Adipocyte (in vitro differentiated cells): Measurements from ENCODE around the gene LATS2.
A peak's percentile ranks its signal among the peaks of the same experiment; 100 is the strongest.
"Not testable (repeated sequence)": the region's sequence is repeated elsewhere in the genome, so short reads cannot be mapped to it uniquely, and the experiment has no call there.

Source experiments
- DNase-seq: peaks from one replicate; pipeline ENCODE4 v3.0.0-alpha.2; 2015; ENCODE audit warnings: low read depth
- H3K27me3 ChIP-seq: replicated peaks from 2 replicates; pipeline ENCODE4 v1.7.0; 2013; ENCODE audit warnings: mild to moderate bottlenecking, low read length, moderate library complexity; ENCODE audit not compliant: control insufficient read depth, insufficient read depth
- H3K36me3 ChIP-seq: 2 replicates; pipeline ENCODE4 v1.7.0; 2013; ENCODE audit warnings: low read length, mild to moderate bottlenecking, moderate library complexity; ENCODE audit not compliant: control insufficient read depth, insufficient read depth, severe bottlenecking
- H3K4me1 ChIP-seq: 2 replicates; pipeline ENCODE4 v1.7.0; 2013; ENCODE audit warnings: mild to moderate bottlenecking, low read length, moderate library complexity; ENCODE audit not compliant: control insufficient read depth, insufficient read depth
- H3K4me3 ChIP-seq: 2 replicates; pipeline ENCODE4 v1.7.0; 2013; ENCODE audit warnings: mild to moderate bottlenecking, low read length, moderate library complexity
- H3K9ac ChIP-seq: 2 replicates; pipeline ENCODE4 v1.7.0; 2013; ENCODE audit warnings: mild to moderate bottlenecking, low read length, moderate library complexity
- H3K9me3 ChIP-seq: 2 replicates; pipeline ENCODE4 v1.7.0; 2013; ENCODE audit warnings: mild to moderate bottlenecking, low read length, moderate library complexity; ENCODE audit not compliant: control insufficient read depth

LATS2 gene

DNA sequence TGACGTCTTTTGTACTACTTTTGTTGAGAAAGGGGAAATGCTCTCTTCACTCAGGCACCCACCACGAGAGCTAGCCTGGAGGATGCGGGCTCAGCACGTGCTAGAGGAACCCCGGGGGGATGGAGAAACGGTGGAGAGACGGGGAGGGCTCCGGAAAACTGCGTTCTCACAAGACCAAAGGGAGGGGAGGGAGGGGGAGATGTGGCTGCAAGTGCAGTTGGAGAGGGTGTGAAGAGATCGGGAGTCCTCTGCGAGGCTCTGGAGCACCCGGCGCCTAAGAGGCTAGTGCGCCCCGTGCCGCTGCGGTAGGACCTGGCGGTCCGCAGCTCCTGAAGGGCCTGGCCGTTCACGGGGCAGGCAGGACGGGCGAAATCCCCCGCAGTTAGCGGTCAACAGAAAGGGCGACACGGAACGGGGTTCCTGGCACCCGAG lies 115.4 kb downstream of the LATS2 start:
- H3K9me3 ChIP-seq: no peaks in the 10 kb centered on the region
- H3K4me3 ChIP-seq: peak overlapping the region; percentile 37
- peaks cover 11% of the 10 kb centered on the region for H3K27me3 ChIP-seq
- H3K9ac ChIP-seq: no peak overlapping the region
- peaks cover 6% of the 10 kb centered on the region for H3K4me1 ChIP-seq
- DNase-seq: no peak
- no peaks in the 10 kb centered on the region for H3K36me3 ChIP-seq

DNA sequence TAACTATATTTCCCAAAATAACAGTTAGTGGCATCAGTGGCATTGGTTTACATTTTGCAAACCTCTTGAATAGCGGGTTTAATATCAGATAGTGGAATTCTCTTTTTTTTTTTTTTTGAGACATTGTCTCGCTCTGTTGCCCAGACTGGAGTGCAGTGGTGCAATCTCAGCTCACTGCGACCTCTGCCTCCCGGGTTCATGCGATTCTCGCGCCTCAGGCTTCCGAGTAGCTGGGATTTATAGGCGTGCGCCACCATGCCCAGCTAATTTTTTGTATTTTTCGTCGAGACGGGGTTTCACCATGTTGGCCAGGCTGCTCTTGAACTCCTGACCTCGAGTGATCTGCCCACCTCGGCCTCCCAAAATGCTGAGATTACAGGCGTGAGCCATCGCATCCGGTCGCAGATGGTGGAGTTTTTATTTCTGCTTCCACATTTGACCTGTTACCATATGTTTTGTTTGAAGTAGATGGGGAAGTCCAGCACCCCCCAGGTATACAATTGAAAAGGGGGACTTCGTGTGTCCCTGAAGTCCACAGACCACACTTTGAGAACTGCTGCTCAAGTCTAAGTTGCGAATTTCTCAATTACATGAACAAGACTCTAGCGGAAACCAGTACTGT lies 118.3 kb downstream of the LATS2 start:
- Histone ChIP-seq H3K9me3 (no peaks in the 10 kb centered on the region), H3K4me3 (peak overlapping the region; percentile 49), H3K36me3 (no peaks in the 10 kb centered on the region), H3K4me1 (peaks cover 21% of the 10 kb centered on the region), H3K9ac (peak overlapping the region; percentile 35), H3K27me3 (peaks cover 11% of the 10 kb centered on the region)
- no peak for DNase-seq

DNA sequence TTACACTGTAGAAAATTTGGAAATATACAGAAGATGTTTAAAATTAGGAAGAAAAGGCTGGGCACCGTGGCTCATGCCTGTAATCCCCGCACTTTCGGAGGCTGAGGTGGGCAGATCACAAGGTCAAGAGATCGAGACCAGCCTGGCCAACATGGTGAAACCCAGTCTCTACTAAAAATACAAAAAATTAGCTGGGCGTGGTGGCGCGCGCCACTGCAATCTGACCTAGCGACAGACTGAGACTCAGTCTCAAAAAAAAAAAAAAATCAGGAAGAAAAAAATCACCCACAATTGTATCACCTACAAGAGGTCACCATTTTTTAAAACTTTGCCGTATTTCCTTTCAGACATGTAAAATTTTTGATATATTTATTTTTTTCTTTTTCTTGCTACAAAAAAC lies 120.9 kb downstream of the LATS2 start:
- not testable (repeated sequence) for H3K4me3 ChIP-seq, DNase-seq, H3K9ac ChIP-seq, H3K36me3 ChIP-seq, H3K9me3 ChIP-seq, H3K27me3 ChIP-seq
- peaks cover 21% of the 10 kb centered on the region for H3K4me1 ChIP-seq

DNA sequence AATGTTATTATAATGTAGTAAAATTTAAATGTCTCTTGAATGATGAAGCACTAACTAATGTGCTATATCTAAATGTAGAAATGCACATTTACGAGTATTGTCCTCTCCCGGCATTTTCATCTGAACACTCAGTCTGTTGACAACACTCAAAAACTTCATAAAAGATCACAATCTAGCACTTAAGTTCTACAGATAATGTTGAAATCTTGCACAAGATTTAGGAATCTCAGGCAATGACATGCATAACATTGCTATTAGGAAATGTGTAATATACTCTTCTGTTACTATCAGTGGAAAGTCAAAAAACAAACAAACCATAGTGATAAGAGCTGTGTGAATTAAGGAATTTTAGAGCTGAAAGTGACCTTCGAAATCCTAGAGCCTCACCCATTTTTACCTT lies 121.3 kb downstream of the LATS2 start:
- peak; percentile 85 for DNase-seq

DNA sequence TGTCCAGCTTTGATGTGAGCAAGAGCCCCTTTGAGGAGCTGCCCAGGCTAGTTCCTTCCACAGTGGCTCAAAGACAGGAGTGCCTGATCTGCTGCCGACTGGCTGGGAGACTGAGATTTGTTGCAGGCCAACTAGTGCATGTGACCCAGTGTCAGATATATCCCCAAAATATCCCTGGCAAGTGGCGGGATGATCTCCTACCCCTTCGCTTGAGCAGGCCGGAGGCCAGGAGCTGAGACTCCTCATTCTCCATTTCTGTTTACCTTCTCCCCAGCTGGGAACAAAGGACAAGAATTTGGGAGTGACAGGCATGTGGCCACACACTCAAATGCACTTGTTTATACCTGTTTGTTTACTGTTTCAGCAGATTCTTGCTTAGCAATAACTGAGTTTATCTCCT lies 121.7 kb downstream of the LATS2 start:
- Histone ChIP-seq H3K9ac (peak overlapping the region; percentile 6), H3K4me1 (peaks cover 21% of the 10 kb centered on the region), H3K9me3 (no peaks in the 10 kb centered on the region), H3K4me3 (peak overlapping the region; percentile 21), H3K27me3 (peaks cover 8% of the 10 kb centered on the region), H3K36me3 (no peaks in the 10 kb centered on the region)
- no peak for DNase-seq

More for the DNA sequence above, 121.3 kb downstream of the LATS2 start:
- Histone ChIP-seq H3K4me3 (no peak overlapping the region), H3K27me3 (peaks cover 4% of the 10 kb centered on the region), H3K4me1 (peaks cover 21% of the 10 kb centered on the region), H3K9ac (peak overlapping the region; percentile 6), H3K9me3 (no peaks in the 10 kb centered on the region), H3K36me3 (no peaks in the 10 kb centered on the region)

DNA sequence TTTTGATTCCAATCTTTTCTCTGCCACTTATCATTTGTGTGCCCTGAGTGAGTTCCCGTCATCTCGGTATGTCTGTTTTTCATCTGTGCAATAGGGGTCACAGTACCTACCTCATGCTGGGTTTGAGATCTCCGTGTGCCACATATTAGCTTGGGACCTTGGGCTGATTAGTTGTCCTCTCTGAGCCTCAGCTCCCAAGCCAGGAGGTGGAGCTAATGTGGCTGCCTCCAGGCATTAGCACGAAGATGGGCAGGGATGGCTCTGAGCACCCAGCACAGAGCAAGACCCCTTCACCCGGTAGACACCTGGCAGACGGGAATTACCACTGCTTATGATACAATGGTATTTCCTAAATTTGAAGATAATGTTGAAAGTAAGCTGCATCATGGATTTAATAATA lies 123.1 kb downstream of the LATS2 start:
- no peak for DNase-seq
- Histone ChIP-seq H3K36me3 (no peaks in the 10 kb centered on the region), H3K9ac (no peak overlapping the region), H3K4me1 (peaks cover 20% of the 10 kb centered on the region), H3K27me3 (peaks cover 8% of the 10 kb centered on the region), H3K9me3 (no peaks in the 10 kb centered on the region), H3K4me3 (no peak overlapping the region)

DNA sequence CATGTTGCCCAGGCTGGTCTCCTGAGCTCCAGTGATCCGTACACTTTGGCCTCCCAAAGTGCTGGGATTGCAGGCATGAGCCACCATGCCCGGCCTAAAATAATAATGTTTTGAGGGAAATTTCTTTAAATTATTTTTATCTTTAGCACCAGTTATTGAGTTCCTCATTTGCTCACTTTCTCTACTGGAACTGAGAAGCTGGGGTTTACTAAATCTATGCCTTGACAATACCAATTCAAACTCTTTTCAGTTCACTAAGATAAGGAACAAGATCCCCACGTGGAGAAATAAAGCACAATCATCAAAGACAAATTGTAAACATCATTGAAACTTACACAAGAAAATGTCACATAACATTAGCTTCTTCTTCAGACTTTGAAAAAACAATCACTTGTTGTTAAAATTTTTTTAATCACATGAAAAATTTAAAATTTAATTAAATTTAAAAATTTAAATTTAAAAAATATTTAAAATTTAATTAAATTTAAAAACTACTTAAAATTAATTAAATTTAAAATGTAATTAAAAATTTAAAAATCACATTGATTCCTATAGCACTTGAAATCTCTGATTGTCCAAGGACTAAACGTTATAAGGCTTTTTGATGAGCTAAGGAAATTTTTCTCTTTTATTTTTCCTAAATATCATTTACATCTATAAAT lies 133.7 kb downstream of the LATS2 start:
- Histone ChIP-seq H3K4me1 (no peaks in the 10 kb centered on the region), H3K36me3 (no peaks in the 10 kb centered on the region)
- DNase-seq: no peak

DNA sequence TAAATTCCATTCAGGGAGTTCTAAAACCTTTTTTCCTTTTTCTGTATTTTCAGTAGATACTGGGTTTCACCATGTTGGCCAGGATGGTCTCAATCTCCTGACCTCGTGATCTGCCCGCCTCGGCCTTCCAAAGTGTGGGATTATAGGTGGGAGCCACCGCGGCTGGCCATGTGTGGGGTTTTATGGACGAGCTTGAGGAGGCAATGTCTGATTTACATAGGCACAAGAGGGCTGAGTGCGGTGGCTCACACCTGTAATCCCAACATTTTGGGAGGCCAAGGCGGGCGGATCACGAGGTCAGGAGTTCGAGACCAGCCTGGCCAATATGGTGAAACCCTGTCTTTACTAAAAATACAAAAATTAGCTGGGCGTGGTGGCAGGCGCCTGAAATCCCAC lies 136.0 kb downstream of the LATS2 start:
- not testable (repeated sequence) for H3K9me3 ChIP-seq, H3K9ac ChIP-seq, DNase-seq, H3K4me1 ChIP-seq, H3K4me3 ChIP-seq, H3K36me3 ChIP-seq, H3K27me3 ChIP-seq

More for the DNA sequence above, 133.7 kb downstream of the LATS2 start:
- Histone ChIP-seq H3K27me3 (peaks cover 3% of the 10 kb centered on the region), H3K9ac (no peak overlapping the region), H3K4me3 (no peak overlapping the region), H3K9me3 (no peaks in the 10 kb centered on the region)

DNA sequence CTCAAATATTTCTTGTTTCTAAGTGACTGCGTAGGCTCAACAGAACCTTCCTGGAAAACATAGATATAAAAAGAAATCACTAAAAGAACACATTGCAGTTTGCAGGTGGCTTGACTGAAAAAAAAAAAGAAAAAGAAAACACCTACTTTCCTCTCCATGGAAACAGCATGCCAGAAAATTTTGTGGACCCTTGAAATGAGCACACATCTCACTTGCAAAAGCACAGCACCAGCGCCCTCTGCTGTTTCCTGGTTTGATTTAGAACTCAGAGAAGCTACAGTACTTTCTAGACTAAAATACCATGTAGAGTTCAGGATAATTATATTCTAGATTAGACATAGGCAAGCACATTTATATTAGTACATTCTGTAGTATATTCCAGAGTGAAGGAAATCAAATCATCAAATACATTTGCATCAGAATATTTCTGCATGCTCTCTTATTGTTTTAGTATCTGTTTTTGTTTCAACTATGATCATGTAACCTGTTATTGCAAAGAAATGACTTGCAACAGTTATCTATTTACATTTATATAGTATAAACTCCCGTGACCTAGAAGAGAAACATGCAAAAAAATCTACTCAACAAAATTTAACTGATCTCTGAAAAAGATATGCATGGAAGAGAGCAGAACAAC lies 136.5 kb downstream of the LATS2 start:
- Histone ChIP-seq H3K27me3 (peaks cover 3% of the 10 kb centered on the region), H3K4me1 (no peaks in the 10 kb centered on the region), H3K4me3 (no peak overlapping the region), H3K36me3 (no peaks in the 10 kb centered on the region), H3K9me3 (no peaks in the 10 kb centered on the region), H3K9ac (no peak overlapping the region)
- DNase-seq: peak; percentile 94

DNA sequence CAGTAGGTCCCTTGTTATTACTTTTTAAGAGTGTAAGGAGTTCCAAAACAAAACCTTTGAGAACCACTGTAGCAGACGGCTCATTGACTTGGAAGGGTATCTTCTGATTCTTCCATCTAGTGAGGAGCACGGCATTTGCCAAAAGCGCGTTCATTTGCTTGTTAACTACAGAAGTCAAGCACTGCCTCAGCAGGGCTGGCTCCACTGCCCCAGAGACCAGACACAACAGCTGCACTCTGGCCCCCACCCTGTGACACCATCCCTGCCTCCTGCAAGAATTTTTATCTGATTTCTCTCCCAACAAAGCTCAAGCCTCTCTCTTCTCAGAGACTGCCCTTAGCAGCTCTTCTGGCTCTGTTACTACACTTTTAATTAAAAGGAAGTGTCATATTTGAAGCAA lies 138.1 kb downstream of the LATS2 start:
- DNase-seq: no peak
- H3K27me3 ChIP-seq: peaks cover 3% of the 10 kb centered on the region
- H3K9me3 ChIP-seq: no peaks in the 10 kb centered on the region
- no peaks in the 10 kb centered on the region for H3K36me3 ChIP-seq
- no peak overlapping the region for H3K4me3 ChIP-seq
- H3K9ac ChIP-seq: no peak overlapping the region
- H3K4me1 ChIP-seq: no peaks in the 10 kb centered on the region
